Neural progenitor cell (in vitro differentiated cells): Measurements from ENCODE around the gene CYYR1. TPM values are rescaled to one million over a fixed set of nuclear protein-coding genes. Genes with fewer than 3 reads are reported as not detected.

Source experiments
- DNase-seq: peaks from one replicate; pipeline ENCODE4 v3.0.0-alpha.2; 2016; ENCODE audit warnings: low spot score
- H2AFZ ChIP-seq: fragments of 200-600 bp; sonication (generic); replicated peaks from 2 replicates; pipeline ENCODE4 v1.6.1; 2016; ENCODE audit warnings: antibody characterized with exemption
- H3F3A ChIP-seq: fragments of 200-600 bp; sonication (generic); 2 replicates; pipeline ENCODE4 v1.6.1; 2016; ENCODE audit warnings: antibody characterized with exemption, low read depth
- H3K27ac ChIP-seq: fragments of 200-600 bp; sonication (generic); 2 replicates; pipeline ENCODE4 v1.5.1; 2016; ENCODE audit warnings: mild to moderate bottlenecking
- H3K27me3 ChIP-seq: fragments of 200-600 bp; sonication (generic); 2 replicates; pipeline ENCODE4 v1.6.1; 2016; ENCODE audit warnings: mild to moderate bottlenecking, moderate library complexity
- H3K36me3 ChIP-seq: fragments of 200-600 bp; sonication (generic); 2 replicates; pipeline ENCODE4 v1.5.1; 2016
- H3K4me1 ChIP-seq: fragments of 200-600 bp; sonication (generic); 2 replicates; pipeline ENCODE4 v1.6.1; 2016; ENCODE audit warnings: mixed run types
- H3K4me2 ChIP-seq: fragments of 200-600 bp; sonication (generic); 2 replicates; pipeline ENCODE4 v1.6.1; 2016
- H3K4me3 ChIP-seq: fragments of 200-600 bp; sonication (generic); 2 replicates; pipeline ENCODE4 v1.5.1; 2016
- H3K79me2 ChIP-seq: fragments of 200-600 bp; sonication (generic); 2 replicates; pipeline ENCODE4 v1.6.1; 2016; ENCODE audit warnings: low read depth
- H3K9ac ChIP-seq: fragments of 200-600 bp; sonication (generic); 2 replicates; pipeline ENCODE4 v1.6.1; 2016
- H3K9me3 ChIP-seq: fragments of 200-600 bp; sonication (generic); 2 replicates; pipeline ENCODE4 v1.5.1; 2016; ENCODE audit warnings: low read depth
- H4K20me1 ChIP-seq: fragments of 200-600 bp; sonication (generic); 2 replicates; pipeline ENCODE4 v1.6.1; 2016; ENCODE audit warnings: low read depth
- H3K27ac Mint-ChIP-seq: 3 replicates; pipeline ENCODE4 v1.8.0; 2021; ENCODE audit warnings: mixed read lengths
- H3K27me3 Mint-ChIP-seq: 2 replicates; pipeline ENCODE4 v1.8.0; 2022; ENCODE audit warnings: low read depth, mild to moderate bottlenecking, inconsistent platforms, moderate library complexity, mixed read lengths; ENCODE audit not compliant: insufficient read depth
- H3K36me3 Mint-ChIP-seq: 3 replicates; pipeline ENCODE4 v1.8.0; 2021; ENCODE audit warnings: mixed read lengths
- H3K4me1 Mint-ChIP-seq: 3 replicates; pipeline ENCODE4 v1.8.0; 2021; ENCODE audit warnings: mixed read lengths
- H3K4me3 Mint-ChIP-seq: 3 replicates; pipeline ENCODE4 v1.8.0; 2021; ENCODE audit warnings: mild to moderate bottlenecking, moderate library complexity, mixed read lengths
- H3K9me3 Mint-ChIP-seq: 3 replicates; pipeline ENCODE4 v1.8.0; 2020; ENCODE audit warnings: mixed read lengths
- EZH2 ChIP-seq: fragments of 200-600 bp; sonication (generic); IDR thresholded peaks from 2 replicates; pipeline ENCODE4 v1.6.1; 2017; ENCODE audit warnings: antibody characterized with exemption, mild to moderate bottlenecking, moderate library complexity
- EZH2phosphoT487 ChIP-seq: fragments of 200-600 bp; sonication (generic); IDR thresholded peaks from 2 replicates; pipeline ENCODE4 v1.6.1; 2017; ENCODE audit warnings: antibody characterized with exemption
- total RNA-seq: library from RNA; depleted of rRNA; stranded (reverse); fragments of >200 nt; gene quantifications from 2 replicates; pipeline ENCODE4 v1.2.3, GENCODE V29; 2015; ENCODE audit warnings: low replicate concordance
- TF ChIP-seq, protein P1 (sequence below): fragments of 200-600 bp; sonication (generic); IDR thresholded peaks from 2 replicates; pipeline ENCODE4 v1.5.1; 2017; ENCODE audit warnings: antibody characterized with exemption, mild to moderate bottlenecking

Gene CYYR1
- total RNA-seq, 1 donor from 2014 or later, result 25.7 TPM

DNA sequence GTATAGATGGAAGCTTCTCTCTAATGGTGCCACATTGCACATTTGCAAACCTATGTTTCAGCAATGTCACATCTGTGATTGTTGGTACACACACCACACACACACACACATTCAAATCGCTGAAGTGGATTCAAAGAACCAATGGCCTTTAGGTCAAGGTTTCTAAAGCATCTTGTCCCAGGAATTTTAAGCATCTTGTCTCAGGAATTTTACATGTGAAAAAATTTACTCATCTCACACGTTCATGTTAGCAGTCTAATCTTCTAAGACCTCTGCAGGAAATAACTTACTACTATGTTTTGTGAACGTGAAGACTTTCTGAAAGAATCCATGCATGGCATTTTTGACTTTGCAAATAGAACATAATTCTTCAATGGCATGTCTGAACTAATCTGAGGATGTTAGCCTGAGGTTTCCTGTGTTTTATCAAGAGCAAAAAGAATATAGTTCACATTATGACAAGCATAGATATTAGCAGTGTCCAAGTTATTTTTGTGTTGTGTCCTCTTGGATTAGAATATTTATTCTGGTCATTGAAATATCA, 125.1 kb downstream of the CYYR1 start:
- no peak overlapping the region for H2AFZ ChIP-seq
- H3K4me2 ChIP-seq, result no peak overlapping the region
- DNase-seq, result no peak
- Mint-ChIP-seq H3K27ac (no peak overlapping the region), H3K4me1 (peaks cover 19% of the 10 kb centered on the region), H3K27me3 (peaks cover 2% of the 10 kb centered on the region), H3K9me3 (no peaks in the 10 kb centered on the region), H3K36me3 (no peaks in the 10 kb centered on the region), H3K4me3 (no peak overlapping the region)
- TF ChIP-seq, protein P1, sequence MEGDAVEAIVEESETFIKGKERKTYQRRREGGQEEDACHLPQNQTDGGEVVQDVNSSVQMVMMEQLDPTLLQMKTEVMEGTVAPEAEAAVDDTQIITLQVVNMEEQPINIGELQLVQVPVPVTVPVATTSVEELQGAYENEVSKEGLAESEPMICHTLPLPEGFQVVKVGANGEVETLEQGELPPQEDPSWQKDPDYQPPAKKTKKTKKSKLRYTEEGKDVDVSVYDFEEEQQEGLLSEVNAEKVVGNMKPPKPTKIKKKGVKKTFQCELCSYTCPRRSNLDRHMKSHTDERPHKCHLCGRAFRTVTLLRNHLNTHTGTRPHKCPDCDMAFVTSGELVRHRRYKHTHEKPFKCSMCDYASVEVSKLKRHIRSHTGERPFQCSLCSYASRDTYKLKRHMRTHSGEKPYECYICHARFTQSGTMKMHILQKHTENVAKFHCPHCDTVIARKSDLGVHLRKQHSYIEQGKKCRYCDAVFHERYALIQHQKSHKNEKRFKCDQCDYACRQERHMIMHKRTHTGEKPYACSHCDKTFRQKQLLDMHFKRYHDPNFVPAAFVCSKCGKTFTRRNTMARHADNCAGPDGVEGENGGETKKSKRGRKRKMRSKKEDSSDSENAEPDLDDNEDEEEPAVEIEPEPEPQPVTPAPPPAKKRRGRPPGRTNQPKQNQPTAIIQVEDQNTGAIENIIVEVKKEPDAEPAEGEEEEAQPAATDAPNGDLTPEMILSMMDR, result no peak
- TF ChIP-seq EZH2 (no peak), EZH2phosphoT487 (no peak)
- no peak overlapping the region for H3K9ac ChIP-seq
- H3K27ac ChIP-seq, result no peak overlapping the region
- H3K36me3 ChIP-seq, result no peaks in the 10 kb centered on the region
- no peak overlapping the region for H3K4me3 ChIP-seq
- H3K9me3 ChIP-seq, result no peaks in the 10 kb centered on the region
- no peaks in the 10 kb centered on the region for H3K27me3 ChIP-seq
- no peaks in the 10 kb centered on the region for H4K20me1 ChIP-seq
- peaks cover 4% of the 10 kb centered on the region for H3K4me1 ChIP-seq
- no peaks in the 10 kb centered on the region for H3K79me2 ChIP-seq
- no peaks in the 10 kb centered on the region for H3F3A ChIP-seq

DNA sequence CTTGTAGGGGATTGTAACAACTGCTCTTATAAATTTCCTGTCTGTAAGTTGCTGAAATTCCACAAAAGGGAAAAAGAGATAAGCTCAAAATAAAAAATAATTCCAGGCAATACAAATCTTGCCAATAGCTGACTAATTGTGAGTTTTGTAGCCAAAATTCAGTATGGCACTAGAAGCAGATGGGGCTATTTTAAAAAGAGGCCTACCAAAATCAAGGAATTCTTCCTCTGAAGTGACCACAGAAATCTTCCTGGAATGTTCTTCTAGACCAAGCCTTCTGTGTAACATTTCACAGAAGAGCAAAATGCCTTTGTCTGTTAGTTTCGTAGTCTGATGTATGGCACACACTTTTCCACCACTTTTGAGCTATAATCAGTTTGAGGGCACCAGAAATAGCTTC, 127.6 kb downstream of the CYYR1 start:
- TF ChIP-seq EZH2, result no peak
- TF ChIP-seq EZH2phosphoT487, result no peak
- TF ChIP-seq, protein P1, result no peak
- DNase-seq, result no peak

DNA sequence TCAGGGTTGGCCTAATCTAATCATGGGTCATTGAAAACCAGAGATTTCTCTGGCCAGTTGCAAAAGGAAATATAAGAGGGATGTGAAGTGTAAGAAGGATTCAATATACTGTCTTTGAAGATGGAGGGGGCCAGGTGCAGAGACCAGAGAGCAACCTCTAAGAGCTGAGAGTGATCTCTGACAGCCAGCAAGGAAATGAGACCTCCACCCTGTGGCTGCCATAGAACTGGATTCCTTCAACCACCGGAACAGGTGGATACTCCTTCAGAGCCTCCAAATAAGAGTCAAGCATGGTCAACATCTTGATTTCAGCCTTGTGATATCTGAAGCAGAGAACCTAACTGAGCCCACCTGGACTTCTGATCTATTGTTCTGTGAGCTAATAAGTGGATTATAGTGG, 128.4 kb downstream of the CYYR1 start:
- no peaks in the 10 kb centered on the region for H3K79me2 ChIP-seq
- no peaks in the 10 kb centered on the region for H3K36me3 ChIP-seq
- H4K20me1 ChIP-seq, result no peaks in the 10 kb centered on the region
- H3K9me3 ChIP-seq, result no peaks in the 10 kb centered on the region
- H3F3A ChIP-seq, result no peaks in the 10 kb centered on the region
- Mint-ChIP-seq H3K4me1 (peaks cover 19% of the 10 kb centered on the region), H3K27me3 (peaks cover 2% of the 10 kb centered on the region), H3K36me3 (no peaks in the 10 kb centered on the region), H3K9me3 (no peaks in the 10 kb centered on the region), H3K4me3 (no peak overlapping the region), H3K27ac (no peak overlapping the region)
- H2AFZ ChIP-seq, result no peak overlapping the region
- no peak overlapping the region for H3K4me2 ChIP-seq
- TF ChIP-seq EZH2phosphoT487, result no peak
- TF ChIP-seq, protein P1, result no peak
- no peak for TF ChIP-seq EZH2
- DNase-seq, result no peak
- peaks cover 4% of the 10 kb centered on the region for H3K4me1 ChIP-seq
- H3K9ac ChIP-seq, result no peak overlapping the region
- H3K27ac ChIP-seq, result no peak overlapping the region
- no peak overlapping the region for H3K4me3 ChIP-seq
- no peaks in the 10 kb centered on the region for H3K27me3 ChIP-seq

More for the DNA sequence above, 127.6 kb downstream of the CYYR1 start:
- no peak overlapping the region for H3K27ac Mint-ChIP-seq
- H3K27me3 Mint-ChIP-seq, result peaks cover 2% of the 10 kb centered on the region
- no peaks in the 10 kb centered on the region for H3K9me3 Mint-ChIP-seq
- no peaks in the 10 kb centered on the region for H3K36me3 ChIP-seq
- no peaks in the 10 kb centered on the region for H4K20me1 ChIP-seq
- H3K4me3 Mint-ChIP-seq, result no peak overlapping the region
- H2AFZ ChIP-seq, result no peak overlapping the region
- peaks cover 19% of the 10 kb centered on the region for H3K4me1 Mint-ChIP-seq
- H3F3A ChIP-seq, result no peaks in the 10 kb centered on the region
- no peak overlapping the region for H3K27ac ChIP-seq
- no peaks in the 10 kb centered on the region for H3K79me2 ChIP-seq
- no peak overlapping the region for H3K9ac ChIP-seq
- H3K4me2 ChIP-seq, result no peak overlapping the region
- no peaks in the 10 kb centered on the region for H3K36me3 Mint-ChIP-seq
- no peak overlapping the region for H3K4me3 ChIP-seq
- peaks cover 4% of the 10 kb centered on the region for H3K4me1 ChIP-seq
- no peaks in the 10 kb centered on the region for H3K27me3 ChIP-seq
- H3K9me3 ChIP-seq, result no peaks in the 10 kb centered on the region
